Activated CD8-positive, alpha-beta memory T cell treated with anti-CD3 and anti-CD28 coated beads, Interleukin-2, amount 50 U/mL, for 24 hours (primary cell): ENCODE data around the gene SLC9C2.
"Not testable (repeated sequence)": the region's sequence is repeated elsewhere in the genome, so short reads cannot be mapped to it uniquely, and the experiment has no call there.

Experiments used
- DNase-seq: peaks from one replicate; pipeline ENCODE4 v3.0.0-alpha.2; 2020; ENCODE audit errors: extremely low read depth

The SLC9C2 gene

GRCh38 chr1:173525926-173526325 lies 76.9 kb downstream of the SLC9C2 start:
- DNase-seq: no peak

GRCh38 chr1:173523329-173523728 lies 79.5 kb downstream of the SLC9C2 start:
- DNase-seq: no peak

GRCh38 chr1:173520799-173521198 lies 82.1 kb downstream of the SLC9C2 start:
- DNase-seq: no peak

- not testable (repeated sequence) for DNase-seq
Observed at GRCh38 chr1:173514503-173514902, 88.4 kb downstream of the SLC9C2 start.

- DNase-seq: no peak
Observed at GRCh38 chr1:173509797-173510196, 93.1 kb downstream of the SLC9C2 start.

GRCh38 chr1:173508541-173508940 lies 94.3 kb downstream of the SLC9C2 start:
- no peak for DNase-seq

GRCh38 chr1:173507847-173508209 lies 95.0 kb downstream of the SLC9C2 start:
- DNase-seq: no peak

- DNase-seq: no peak
Observed at GRCh38 chr1:173507205-173507846, 95.5 kb downstream of the SLC9C2 start.

- DNase-seq: no peak
Observed at GRCh38 chr1:173506437-173506836, 96.4 kb downstream of the SLC9C2 start.

- DNase-seq: no peak
Observed at GRCh38 chr1:173505391-173505790, 97.5 kb downstream of the SLC9C2 start.

GRCh38 chr1:173504268-173504667 lies 98.6 kb downstream of the SLC9C2 start:
- no peak for DNase-seq

GRCh38 chr1:173503391-173503790 lies 99.5 kb downstream of the SLC9C2 start:
- no peak for DNase-seq

GRCh38 chr1:173502104-173502503 lies 100.8 kb downstream of the SLC9C2 start:
- DNase-seq: no peak

- DNase-seq: no peak
Observed at GRCh38 chr1:173499729-173500128, 103.1 kb downstream of the SLC9C2 start.

GRCh38 chr1:173496757-173497320 lies 106.0 kb downstream of the SLC9C2 start:
- DNase-seq: no peak

- DNase-seq: no peak
Observed at GRCh38 chr1:173495609-173496267, 107.1 kb downstream of the SLC9C2 start.

GRCh38 chr1:173493125-173493524 lies 109.7 kb downstream of the SLC9C2 start:
- DNase-seq: not testable (repeated sequence)

GRCh38 chr1:173491508-173491907 lies 111.4 kb downstream of the SLC9C2 start:
- DNase-seq: no peak

- no peak for DNase-seq
Observed at GRCh38 chr1:173489929-173490328, 112.9 kb downstream of the SLC9C2 start.

GRCh38 chr1:173489149-173489600 lies 113.7 kb downstream of the SLC9C2 start:
- no peak for DNase-seq

- DNase-seq: no peak
Observed at GRCh38 chr1:173488001-173488400, 114.9 kb downstream of the SLC9C2 start.

- no peak for DNase-seq
Observed at GRCh38 chr1:173485401-173485800, 117.5 kb downstream of the SLC9C2 start.

GRCh38 chr1:173484276-173484675 lies 118.6 kb downstream of the SLC9C2 start:
- no peak for DNase-seq
